ENCODE measurements around the gene OTC.

OTC gene

DNA sequence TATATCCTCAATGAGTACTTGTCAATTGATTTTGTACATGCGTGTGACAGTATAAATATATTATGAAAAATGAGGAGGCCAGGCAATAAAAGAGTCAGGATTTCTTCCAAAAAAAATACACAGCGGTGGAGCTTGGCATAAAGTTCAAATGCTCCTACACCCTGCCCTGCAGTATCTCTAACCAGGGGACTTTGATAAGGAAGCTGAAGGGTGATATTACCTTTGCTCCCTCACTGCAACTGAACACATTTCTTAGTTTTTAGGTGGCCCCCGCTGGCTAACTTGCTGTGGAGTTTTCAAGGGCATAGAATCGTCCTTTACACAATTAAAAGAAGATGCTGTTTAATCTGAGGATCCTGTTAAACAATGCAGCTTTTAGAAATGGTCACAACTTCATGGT is at the start of gene OTC:
Gene OTC, plus strand, starts transcription at position 243 of the 400 bp plus-strand sequence. Its CDS starts 93 bp downstream, at position 336.
- no peak for DNase-seq

DNA sequence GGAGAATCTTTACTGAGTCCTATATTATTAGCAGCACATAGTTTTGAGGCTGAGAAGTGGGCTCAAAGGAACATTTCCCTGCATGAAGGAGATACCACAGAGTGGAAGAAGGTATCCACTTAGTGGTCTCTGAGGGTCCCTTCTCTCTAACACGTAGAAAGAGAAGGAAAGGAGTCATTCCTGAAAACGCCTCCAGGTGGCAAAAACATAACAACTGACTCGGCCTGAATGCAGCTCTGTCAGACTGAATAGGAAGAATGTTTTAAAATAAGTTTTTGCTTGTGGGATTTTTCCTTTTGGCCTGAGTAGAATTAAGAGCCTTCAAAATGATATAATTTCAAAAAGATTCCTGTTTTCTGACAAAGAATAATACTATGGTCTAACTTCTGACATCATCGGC is 48.4 kb upstream of the OTC start:
- DNase-seq, result no peak

GRCh38 chrX:38305971-38306370 is 46.4 kb upstream of the OTC start:
- DNase-seq, result no peak

DNA sequence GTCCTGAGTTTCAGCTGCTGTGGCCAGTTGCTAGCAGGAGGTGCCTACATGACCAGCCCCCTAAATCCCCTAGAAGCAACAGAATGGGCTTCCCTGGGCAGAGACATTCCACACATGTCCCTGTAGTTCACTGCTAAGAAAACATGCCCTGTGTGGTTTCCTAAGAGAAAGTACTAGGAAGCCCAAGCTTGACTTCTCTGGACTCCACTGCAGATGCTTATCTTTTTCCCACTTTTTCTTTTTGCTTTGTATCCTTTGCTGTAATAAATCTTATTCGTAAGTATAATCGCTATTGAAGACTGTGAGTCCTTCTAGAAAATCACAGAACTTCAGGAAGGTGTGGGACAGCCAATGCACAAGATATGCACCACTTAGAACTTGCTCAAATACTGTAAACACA is 40.7 kb upstream of the OTC start:
- no peak for DNase-seq

DNA sequence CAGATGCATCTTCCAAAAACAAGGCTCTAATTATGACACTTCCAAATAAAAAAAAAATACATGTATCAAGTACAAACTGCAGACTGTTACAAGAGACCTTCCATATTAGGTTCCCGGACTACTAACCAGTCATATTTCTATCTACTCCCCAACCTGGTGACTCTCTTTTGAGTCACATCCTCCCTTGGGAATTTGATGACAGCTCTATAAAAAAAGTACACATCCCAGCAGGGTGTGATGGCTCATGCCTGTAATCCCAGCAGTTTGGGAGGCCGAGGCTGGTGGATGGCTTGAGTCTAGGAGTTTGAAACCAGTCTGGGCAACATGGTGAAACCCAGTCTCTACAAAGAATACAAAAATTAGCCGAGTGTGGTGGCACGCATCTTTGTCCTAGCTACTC is 40.0 kb upstream of the OTC start:
- DNase-seq, result no peak

DNA sequence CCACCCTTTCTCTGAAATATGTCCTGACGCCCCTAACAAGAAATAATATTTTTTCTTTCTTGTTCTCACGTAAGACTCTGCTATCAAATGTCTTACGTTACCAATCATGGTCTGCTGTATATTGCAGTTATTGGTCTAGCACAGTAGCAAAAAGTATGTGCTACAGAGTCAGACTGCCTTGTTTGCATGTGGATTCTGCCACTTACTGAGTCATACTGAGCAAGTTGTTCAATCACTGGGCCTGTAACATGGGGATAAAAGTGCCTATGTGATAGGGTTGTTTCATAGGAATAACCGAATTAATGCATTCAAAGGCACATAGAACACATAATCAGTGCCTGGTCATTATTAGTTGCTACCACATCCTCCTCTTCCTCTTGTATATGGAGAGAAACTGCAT is 39.2 kb upstream of the OTC start:
- DNase-seq, result no peak

- no peak for DNase-seq
Measured at GRCh38 chrX:38315186-38315585, 37.2 kb upstream of the OTC start.

DNA sequence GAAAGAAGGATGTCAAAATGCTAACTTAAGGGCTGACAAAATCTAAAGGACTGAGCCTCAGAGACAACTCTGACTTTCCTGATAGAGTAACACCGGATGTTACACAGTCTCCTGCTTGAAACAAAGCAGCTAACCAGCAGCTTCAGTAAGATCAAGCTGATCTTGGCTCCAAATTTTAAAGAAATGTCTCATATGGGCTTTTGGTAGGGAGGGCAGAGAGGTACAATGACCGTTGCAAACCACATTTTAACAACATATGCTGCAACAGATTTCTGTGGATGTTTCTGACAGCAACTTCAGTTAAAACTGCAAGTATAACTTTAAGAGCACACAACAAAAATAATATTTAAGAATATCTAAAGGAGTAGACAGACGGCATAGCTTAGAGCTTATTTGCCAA is 34.2 kb upstream of the OTC start:
- no peak for DNase-seq

GRCh38 chrX:38318606-38319005 is 33.8 kb upstream of the OTC start:
- DNase-seq, result no peak

- no peak for DNase-seq
Measured at GRCh38 chrX:38320819-38321218, 31.6 kb upstream of the OTC start.

- no peak for DNase-seq
Measured at GRCh38 chrX:38326086-38326485, 26.3 kb upstream of the OTC start.

GRCh38 chrX:38327007-38327774 is 25.2 kb upstream of the OTC start, which contains the start of gene RPGR:
Gene RPGR, minus strand, starts transcription at chrX:38327509. Its CDS starts 142 bp downstream, at chrX:38327367.
- peak; percentile 96 for DNase-seq

DNA sequence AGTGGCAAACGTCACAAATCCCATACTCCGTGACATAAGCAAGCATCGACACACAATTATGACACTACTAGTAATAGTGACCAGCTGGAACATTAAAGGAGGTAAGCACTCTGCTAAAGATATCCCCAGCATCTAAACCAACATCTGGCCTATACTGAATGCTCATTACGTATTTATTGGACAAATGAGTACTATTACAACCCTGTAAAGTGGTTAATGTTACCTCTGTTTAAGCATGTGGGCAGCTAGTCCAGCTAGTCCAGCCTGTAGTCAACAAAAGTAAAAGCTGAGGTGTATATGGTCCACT is 24.7 kb upstream of the OTC start:
- no peak for DNase-seq

- no peak for DNase-seq
Measured at GRCh38 chrX:38332505-38332904, 19.9 kb upstream of the OTC start.

DNA sequence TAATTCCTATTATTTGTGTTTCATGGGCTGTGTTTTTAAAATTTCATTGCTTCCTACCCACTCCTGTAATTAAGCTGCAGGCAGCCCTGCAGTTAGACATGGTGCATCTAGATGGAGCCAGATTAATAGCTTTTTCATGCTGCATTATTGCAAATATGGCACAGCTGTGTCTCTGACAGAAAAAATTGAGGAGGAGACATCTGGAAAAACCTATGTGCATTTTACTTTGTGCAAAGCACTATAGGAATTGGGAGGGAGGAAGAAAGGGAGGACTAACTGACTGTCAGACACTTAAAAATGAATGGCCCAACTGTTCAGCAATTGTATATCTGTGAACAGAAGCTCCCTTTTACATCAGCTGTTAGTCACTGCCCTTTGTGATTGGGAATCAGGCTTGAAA is 17.0 kb upstream of the OTC start:
- no peak for DNase-seq

- no peak for DNase-seq
Measured at GRCh38 chrX:38336538-38337240, 15.7 kb upstream of the OTC start.

DNA sequence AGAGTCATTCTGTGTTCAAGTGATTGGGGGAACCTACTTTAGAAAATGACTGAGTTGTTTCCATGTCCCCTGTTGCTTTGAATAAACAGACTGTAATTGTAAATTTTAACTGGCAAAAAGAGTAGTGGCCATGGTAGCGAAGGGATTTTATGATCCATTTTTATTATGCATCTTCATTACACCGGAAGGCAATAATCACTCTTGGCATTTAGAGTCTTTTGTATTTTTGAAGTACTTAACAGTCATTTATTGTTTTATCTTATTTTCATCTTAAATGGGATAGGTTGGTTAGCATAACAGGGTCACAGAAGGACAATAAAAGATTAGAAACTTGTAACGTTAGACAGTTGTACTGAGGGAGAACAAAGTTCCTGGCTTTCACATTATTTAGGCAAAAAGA is 11.0 kb upstream of the OTC start:
- no peak for DNase-seq

DNA sequence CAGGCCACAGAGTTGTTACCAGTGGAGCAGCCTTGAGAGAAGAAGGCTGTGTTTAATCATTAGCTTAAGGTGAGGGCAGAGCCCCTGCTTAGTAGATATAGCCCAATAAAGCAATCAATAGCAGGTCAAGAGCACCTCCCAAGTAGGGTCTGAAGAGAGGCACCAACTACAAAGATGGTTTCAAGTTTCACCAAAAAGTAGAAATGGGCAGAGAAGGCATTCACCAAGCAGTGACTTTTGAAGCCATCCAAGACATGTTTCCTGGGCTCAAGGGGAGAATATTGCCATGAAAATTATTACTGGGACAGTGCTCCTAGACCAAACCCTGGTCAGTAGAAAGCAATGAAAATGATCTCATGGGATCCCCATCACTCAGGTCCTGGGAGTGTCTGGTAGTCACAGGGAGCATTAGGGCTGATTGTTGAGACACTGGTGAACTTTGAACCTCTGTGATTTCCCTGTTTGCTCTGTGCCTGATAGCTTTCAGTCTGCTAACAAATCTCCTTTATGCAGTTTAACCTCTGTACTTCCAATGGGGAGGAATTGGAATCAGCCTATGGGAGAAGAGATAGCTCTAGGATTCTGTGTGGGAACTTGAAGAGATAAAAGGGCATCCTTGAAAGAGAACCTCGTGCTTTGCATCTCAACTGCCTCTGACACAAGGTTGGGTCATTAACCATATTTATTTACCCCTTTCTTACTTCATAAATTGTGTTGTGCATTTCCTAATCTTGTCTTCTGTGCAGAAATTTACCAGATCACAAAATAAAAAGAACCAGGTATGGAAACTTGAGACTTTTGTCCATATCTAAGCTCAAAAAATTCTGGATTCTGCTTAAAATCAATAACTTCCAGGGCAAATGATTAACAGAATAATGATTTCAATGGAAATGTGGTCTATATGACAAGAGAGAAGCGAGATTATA is 9.3 kb upstream of the OTC start:
- no peak for DNase-seq

DNA sequence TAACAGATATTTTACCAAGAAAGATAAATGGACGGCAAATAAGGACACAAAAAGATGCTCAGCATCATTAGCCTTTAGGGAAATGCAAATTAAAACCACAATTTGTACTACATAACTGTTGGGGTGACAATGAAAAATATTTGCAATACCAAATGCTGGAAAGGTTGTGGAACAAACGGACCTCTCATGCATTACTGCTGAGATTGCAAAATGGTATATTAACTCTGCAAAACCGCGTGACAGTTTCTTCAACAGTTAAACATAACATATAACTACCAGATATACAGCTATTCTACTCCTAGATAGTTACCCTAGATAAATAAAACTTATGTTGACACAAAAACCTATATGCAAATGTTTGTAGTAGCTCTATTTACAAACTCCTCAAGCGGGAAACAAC is 6.3 kb upstream of the OTC start:
- DNase-seq, result no peak

GRCh38 chrX:38347136-38347535 is 5.3 kb upstream of the OTC start:
- no peak for DNase-seq

DNA sequence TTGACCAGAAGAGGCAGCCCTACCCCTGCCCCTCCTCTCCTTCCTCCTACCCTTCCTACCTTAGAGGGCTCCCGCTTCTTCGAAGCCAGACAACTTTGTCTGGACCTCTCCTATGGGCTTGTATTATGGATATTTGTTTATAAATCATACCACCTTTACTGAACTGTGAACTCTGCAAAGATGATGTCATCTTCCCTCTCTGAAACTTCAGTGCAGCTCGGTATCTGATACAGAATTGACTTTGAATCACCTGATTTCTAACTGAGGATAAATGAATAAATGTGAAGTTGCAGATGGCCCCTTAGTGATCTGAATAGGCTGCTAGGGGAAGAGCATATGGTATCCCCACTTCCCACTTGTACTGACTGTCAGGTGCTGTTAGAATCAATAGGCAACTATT is 1.1 kb upstream of the OTC start:
- no peak for DNase-seq

DNA sequence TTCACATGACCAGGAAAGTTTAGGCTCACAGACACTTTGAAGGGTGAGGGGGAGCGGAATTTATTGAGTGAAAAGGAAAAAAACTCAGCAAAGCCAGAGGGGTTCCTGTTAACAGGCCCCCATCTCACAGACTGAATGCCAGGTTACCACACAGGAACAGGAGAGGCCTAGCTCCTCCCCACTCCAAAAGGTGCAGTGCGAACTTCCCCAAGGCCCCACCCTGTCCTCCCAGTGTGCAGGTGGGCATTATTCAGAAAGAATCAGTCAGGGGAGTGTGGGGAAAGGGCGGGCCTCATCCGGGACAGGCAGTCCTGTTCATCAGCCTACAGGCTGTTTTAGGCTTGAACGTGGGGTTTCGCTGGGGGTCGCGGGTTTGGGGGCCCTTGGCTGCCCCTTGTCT is 4.0 kb downstream of the OTC start:
- DNase-seq, result no peak
